B cell (primary cell): ENCODE results near the gene IFT27. TPM values are rescaled to one million over a fixed set of nuclear protein-coding genes. Genes with fewer than 3 reads are reported as not detected.

ENCODE experiments used
- ATAC-seq: fragments of 200-7000 bp; cut with Tn5 transposase; one replicate; pipeline ENCODE4 v1.10.0; 2021; ENCODE audit warnings: low read depth, mild to moderate bottlenecking, moderate number of reproducible peaks, moderate library complexity
- CTCF ChIA-PET: fragments of 350-600 bp; sonication (Branson Sonifier 250); formaldehyde crosslinking; loops from one replicate; lab custom pipeline; 2021; ENCODE audit warnings: antibody characterized with exemption, inconsistent platforms; lab: Charles Lee
- POLR2A ChIA-PET: fragments of 350-600 bp; sonication (Branson Sonifier 250); formaldehyde crosslinking; loops from one replicate; lab custom pipeline; 2021; ENCODE audit warnings: antibody characterized with exemption; lab: Charles Lee
- DNase-seq: peaks from one replicate; pipeline ENCODE4 v3.0.0; 2013
- H2AFZ ChIP-seq: 2 replicates; pipeline ENCODE4 v1.6.1; 2012; ENCODE audit warnings: mild to moderate bottlenecking, low read depth, low read length; ENCODE audit not compliant: insufficient read depth, poor library complexity, severe bottlenecking
- H3K27ac ChIP-seq, 2 donors: 1 replicate in 1 of 2; 2 replicates in 1 of 2; pipeline ENCODE4 v1.5.1; 2012 to 2013; ENCODE audit warnings: low read length in 2 of 2, mild to moderate bottlenecking in 2 of 2, moderate library complexity in 1 of 2
- H3K27me3 ChIP-seq, 4 experiments: fragments of 200-600 bp in 1 of 4; sonication (generic) in 1 of 4; replicated peaks in 1 of 4; 1 replicate in 2 of 4; 2 replicates in 2 of 4; pipeline versions ENCODE4 v1.6.1 to v1.7.0; 2013 to 2016; ENCODE audit warnings: low read length in 3 of 4, mild to moderate bottlenecking in 2 of 4, mixed read lengths in 1 of 4, moderate library complexity in 1 of 4; ENCODE audit not compliant: insufficient read depth in 4 of 4, control insufficient read depth in 3 of 4; ENCODE audit errors: control extremely low read depth in 1 of 4
- H3K36me3 ChIP-seq, 2 experiments: replicated peaks in 1 of 2; 1 replicate in 1 of 2; 2 replicates in 1 of 2; pipeline versions ENCODE4 v1.6.1 to v1.7.1; 2013; ENCODE audit warnings: low read length in 1 of 2; ENCODE audit not compliant: insufficient read depth in 2 of 2, control insufficient read depth in 1 of 2; ENCODE audit errors: control extremely low read depth in 1 of 2, extremely low read depth in 1 of 2
- H3K4me1 ChIP-seq, 2 donors: fragments of 200-600 bp in 1 of 2; sonication (generic) in 1 of 2; 1 replicate in 1 of 2; 2 replicates in 1 of 2; pipeline versions ENCODE4 v1.5.1 to v1.6.1; 2013 to 2017; ENCODE audit warnings: low read length in 2 of 2; ENCODE audit not compliant: control insufficient read depth in 2 of 2, insufficient read depth in 2 of 2
- H3K4me2 ChIP-seq: replicated peaks from 2 replicates; pipeline ENCODE3; 2012; ENCODE audit warnings: mild to moderate bottlenecking, low read depth, low read length; ENCODE audit not compliant: poor library complexity, severe bottlenecking
- H3K4me3 ChIP-seq, 5 experiments: fragments of 200-600 bp in 1 of 5; sonication (generic) in 1 of 5; 1 replicate in 3 of 5; 2 replicates in 2 of 5; pipeline versions ENCODE4 v1.5.1 to v1.7.0; 2011 to 2016; ENCODE audit warnings: low read length in 4 of 5, mild to moderate bottlenecking in 4 of 5, low read depth in 2 of 5, control low read depth in 1 of 5, moderate library complexity in 1 of 5; ENCODE audit not compliant: insufficient read depth in 1 of 5; ENCODE audit errors: control extremely low read depth in 1 of 5, extremely low read depth in 1 of 5
- H3K79me2 ChIP-seq: fragments of 200-600 bp; sonication (generic); one replicate; pipeline ENCODE4 v1.6.0; 2016; ENCODE audit warnings: low read length; ENCODE audit not compliant: control insufficient read depth, insufficient read depth
- H3K9ac ChIP-seq: fragments of 200-600 bp; sonication (generic); 2 replicates; pipeline ENCODE4 v1.6.1; 2017; ENCODE audit warnings: mild to moderate bottlenecking, low read length, moderate library complexity
- H3K9me3 ChIP-seq, 3 donors: one replicate each; pipeline versions ENCODE4 v1.6.1 to v1.7.1; 2013; ENCODE audit warnings: low read length in 2 of 3; ENCODE audit not compliant: control insufficient read depth in 2 of 3, insufficient read depth in 1 of 3; ENCODE audit errors: control extremely low read depth in 1 of 3
- H4K20me1 ChIP-seq: 2 replicates; pipeline ENCODE4 v1.6.0; 2012; ENCODE audit warnings: mild to moderate bottlenecking, low read length; ENCODE audit not compliant: insufficient read depth, control insufficient read depth, poor library complexity, severe bottlenecking
- H3K27ac Mint-ChIP-seq: one replicate; pipeline ENCODE4 v1.8.0; 2021; ENCODE audit warnings: mixed read lengths
- H3K27me3 Mint-ChIP-seq: one replicate; pipeline ENCODE4 v1.8.0; 2021; ENCODE audit warnings: mixed read lengths
- H3K4me1 Mint-ChIP-seq: one replicate; pipeline ENCODE4 v1.8.0; 2021; ENCODE audit warnings: mixed read lengths
- H3K4me3 Mint-ChIP-seq: one replicate; pipeline ENCODE4 v1.8.0; 2021; ENCODE audit warnings: mixed read lengths
- H3K9me3 Mint-ChIP-seq: one replicate; pipeline ENCODE4 v1.8.0; 2022; ENCODE audit warnings: mixed read lengths; ENCODE audit not compliant: insufficient read depth
- CTCF ChIP-seq: fragments of 200-600 bp; IDR thresholded peaks from one replicate; pipeline ENCODE4 v1.8.0; 2022; ENCODE audit warnings: antibody characterized with exemption, mild to moderate bottlenecking
- EZH2 ChIP-seq: IDR thresholded peaks from 2 replicates; pipeline ENCODE4 v1.6.1; 2012; ENCODE audit warnings: borderline replicate concordance, low read depth, mild to moderate bottlenecking, moderate library complexity, low read length; ENCODE audit not compliant: insufficient read depth, poor library complexity, severe bottlenecking
- WGBS: methylation state at CpG from one replicate; pipeline ENCODE4 v1.1.5; 2013; ENCODE audit warnings: missing lambda C conversion rate; ENCODE audit not compliant: insufficient coverage; 5-methylcytosine and 5-hydroxymethylcytosine counted together
- intact Hi-C: fragments of 100-400 bp; cut with micrococcal nuclease; formaldehyde crosslinking; loops from one replicate; pipeline ENCODE4 v1.10.0; 2022
- polyA plus RNA-seq: library from polyadenylated mRNA; depleted of rRNA; stranded (reverse); fragments of >200 nt; gene quantifications from 2 replicates; pipeline ENCODE4 v1.2.3, GENCODE V29; 2012
- total RNA-seq, 2 donors: library from RNA; stranded (reverse); fragments of 120-200 nt in 1 of 2; gene quantifications; 1 replicate in 1 of 2; 2 replicates in 1 of 2; pipeline versions ENCODE4 v1.2.3 to v1.2.4, GENCODE V29; 2013 to 2022

Gene IFT27
- total and polyA plus RNA-seq, 2 donors (not counting 1 experiment from before 2014, with no cell fraction given): 17.1 to 42.8 TPM

DNA sequence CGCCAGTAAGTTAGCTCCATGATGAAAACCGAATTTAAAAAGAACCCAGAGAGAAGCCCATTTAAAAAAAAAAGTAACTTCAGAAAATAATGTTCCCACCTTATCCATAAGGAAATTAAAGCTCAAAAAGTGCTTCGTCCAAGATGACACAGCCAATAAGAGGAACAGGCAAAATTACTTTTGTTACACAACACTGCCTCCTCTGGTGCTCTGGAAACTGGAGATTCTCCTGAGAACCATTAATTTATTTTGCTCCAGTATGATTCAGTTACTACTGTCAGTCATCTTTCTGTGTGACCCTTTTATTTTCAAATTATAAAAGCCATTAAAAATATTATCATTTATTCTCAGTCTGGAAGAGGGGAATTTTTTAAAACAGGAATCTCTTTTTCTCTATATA, 2.0 kb downstream of the IFT27 start:
- Mint-ChIP-seq H3K27me3 (no peaks in the 10 kb centered on the region), H3K4me3 (no peak overlapping the region), H3K4me1 (peaks cover 16% of the 10 kb centered on the region), H3K27ac (no peak overlapping the region), H3K9me3 (no peaks in the 10 kb centered on the region)
- Histone ChIP-seq H3K79me2 (peaks cover 13% of the 10 kb centered on the region), H3K9me3 (peaks cover 0 to 3% (median 0%) of the 10 kb centered on the region in 3 donors), H3K36me3 (no peaks in the 10 kb centered on the region), H3K9ac (no peak overlapping the region), H4K20me1 (no peaks in the 10 kb centered on the region), H3K27me3 (no peaks in the 10 kb centered on the region), H2AFZ (no peak overlapping the region), H3K4me1 (peaks cover 13 to 17% of the 10 kb centered on the region in 2 donors), H3K4me2 (no peak overlapping the region), H3K27ac (no peak overlapping the region), H3K4me3 (no peak overlapping the region)
- TF ChIP-seq EZH2: no peak
- TF ChIP-seq CTCF: no peak
- ChIA-PET CTCF (interaction anchor here (0.7 to 3.9 kb wide), 10 partner anchors 8 to 272 kb away, joined by 3 to 27 read pairs (median 4); no protein-coding TSS in a partner anchor), POLR2A (interaction anchor here (0.7 to 1.1 kb wide), 3 partner anchors 18 to 398 kb away, joined by 3 to 6 read pairs (median 3); no protein-coding TSS in a partner anchor)
- 43% methylated on average over 1 of the region's 3 CpGs for WGBS
- intact Hi-C loops: loop anchor here (10.0 kb wide), 1 partner anchor 711 kb away; the partner anchor contains the start of gene MFNG
- ATAC-seq (no peak), DNase-seq (no peak)

DNA sequence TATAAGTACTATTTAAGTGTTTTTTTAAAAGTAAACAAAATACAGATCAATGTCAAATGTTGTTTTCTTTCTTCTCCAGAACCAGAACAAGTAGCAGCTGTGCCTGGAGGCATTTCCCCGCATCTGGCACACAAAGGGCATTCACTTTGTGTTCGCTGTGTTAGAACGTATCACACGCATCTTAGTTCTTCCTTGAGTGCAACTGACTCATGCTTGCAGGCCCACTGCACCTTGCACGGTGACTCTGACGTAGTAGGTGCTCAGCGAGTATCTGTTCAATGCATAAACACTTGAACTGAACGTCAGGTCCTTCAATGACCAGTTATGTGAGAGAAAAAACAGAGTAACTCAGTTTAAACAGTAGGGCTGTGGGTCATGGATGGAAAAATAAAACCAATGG, 3.5 kb downstream of the IFT27 start:
- Histone ChIP-seq H3K9me3 (peaks cover 0 to 3% (median 0%) of the 10 kb centered on the region in 3 donors), H4K20me1 (no peaks in the 10 kb centered on the region), H3K36me3 (peaks cover 0 to 1% of the 10 kb centered on the region in 2 experiments), H3K4me3 (no peak overlapping the region), H3K9ac (no peak overlapping the region), H3K27ac (no peak overlapping the region), H3K27me3 (no peaks in the 10 kb centered on the region), H3K4me1 (peaks cover 13 to 17% of the 10 kb centered on the region in 2 donors), H2AFZ (no peak overlapping the region), H3K79me2 (peaks cover 13% of the 10 kb centered on the region), H3K4me2 (no peak overlapping the region)
- intact Hi-C loops: loop anchor here (10.0 kb wide), 1 partner anchor 712 kb away; the partner anchor contains the start of gene MFNG
- ChIA-PET POLR2A (no interaction called here), CTCF (interaction anchor here (1.1 to 1.2 kb wide), 2 partner anchors 87 to 273 kb away, joined by 3 read pairs; no protein-coding TSS in a partner anchor)
- no peak for ATAC-seq
- Mint-ChIP-seq H3K27ac (no peak overlapping the region), H3K27me3 (no peaks in the 10 kb centered on the region), H3K4me1 (peaks cover 16% of the 10 kb centered on the region), H3K9me3 (no peaks in the 10 kb centered on the region), H3K4me3 (no peak overlapping the region)
- no peak for DNase-seq
- WGBS: 95% methylated on average over 8 of the region's 8 CpGs
- TF ChIP-seq CTCF (no peak), EZH2 (no peak)
